HL-60 (cell line): ENCODE results near the gene RD3L.
A peak's percentile ranks its signal among the peaks of the same experiment; 100 is the strongest.

Experiments
- DNase-seq, 2 experiments: peaks; one replicate each; pipeline ENCODE4 v3.0.0-alpha.2; 2010 to 2020; ENCODE audit warnings: low read depth in 1 of 2, low spot score in 1 of 2
- H3K27ac ChIP-seq: fragments of 250-450 bp; sonication (Bioruptor Pico); replicated peaks from 2 replicates; pipeline ENCODE4 v1.5.1; 2020; ENCODE audit warnings: mild to moderate bottlenecking, moderate library complexity
- H3K27me3 ChIP-seq: fragments of 250-450 bp; sonication (Bioruptor Pico); 2 replicates; pipeline ENCODE4 v1.5.1; 2021; ENCODE audit warnings: mild to moderate bottlenecking, moderate library complexity; ENCODE audit not compliant: insufficient read depth, poor library complexity, severe bottlenecking
- H3K4me3 ChIP-seq: replicated peaks from 2 replicates; pipeline ENCODE4 v1.5.1; 2011; ENCODE audit warnings: mild to moderate bottlenecking, control low read depth, low read length; ENCODE audit not compliant: insufficient read depth
- CTCF ChIP-seq: IDR thresholded peaks from one replicate; pipeline ENCODE4 v1.5.1; 2011; ENCODE audit warnings: low read length, control low read depth, inconsistent platforms; ENCODE audit not compliant: insufficient read depth
- GABPA ChIP-seq: IDR thresholded peaks from 2 replicates; pipeline ENCODE4 v1.6.1; 2012; ENCODE audit warnings: low read depth
- POLR2AphosphoS5 ChIP-seq: IDR thresholded peaks from 2 replicates; pipeline ENCODE4 v1.6.1; 2012; ENCODE audit warnings: low read depth
- REST ChIP-seq: IDR thresholded peaks from 2 replicates; pipeline ENCODE4 v1.6.1; 2012; ENCODE audit warnings: low read depth; ENCODE audit not compliant: insufficient replicate concordance
- SPI1 ChIP-seq: IDR thresholded peaks from 2 replicates; pipeline ENCODE4 v1.6.1; 2012; ENCODE audit warnings: low read depth, mild to moderate bottlenecking, borderline replicate concordance

Gene RD3L

GRCh38 chr14:103920981-103921854 lies 21.1 kb downstream of the RD3L start:
- DNase-seq: peak; percentile 92 to 94
- Histone ChIP-seq H3K4me3 (peak overlapping the region; percentile 69), H3K27ac (peak overlapping the region; percentile 78), H3K27me3 (no peaks in the 10 kb centered on the region)
- TF ChIP-seq GABPA (peak; percentile 29; the same call in 1 of the 2 replicates), SPI1 (no peak), CTCF (peak; percentile 92), REST (no peak), POLR2AphosphoS5 (peak; percentile 88)

GRCh38 chr14:103916636-103917262 lies 25.6 kb downstream of the RD3L start:
- DNase-seq: no peak
- TF ChIP-seq SPI1: no peak
- TF ChIP-seq POLR2AphosphoS5: no peak
- no peak for TF ChIP-seq GABPA
- no peak for TF ChIP-seq REST
- TF ChIP-seq CTCF: no peak
- Histone ChIP-seq H3K4me3 (no peak overlapping the region), H3K27ac (no peak overlapping the region), H3K27me3 (no peaks in the 10 kb centered on the region)

- TF ChIP-seq GABPA (no peak), POLR2AphosphoS5 (no peak), REST (no peak), CTCF (no peak), SPI1 (no peak)
- H3K4me3 ChIP-seq: no peak overlapping the region
- no peak overlapping the region for H3K27ac ChIP-seq
- H3K27me3 ChIP-seq: no peaks in the 10 kb centered on the region
- no peak for DNase-seq
These were observed 26.7 kb downstream of the RD3L start for GRCh38 chr14:103915616-103916015.
